Cardiac fibroblast (primary cell): ENCODE data around the gene SETDB2.

Experiments used
- DNase-seq, 2 donors: peaks; one replicate each; pipeline versions ENCODE4 v3.0.0 to v3.0.0-alpha.2; 2010; ENCODE audit warnings: low read depth in 2 of 2
- H3K4me3 ChIP-seq, 2 donors: replicated peaks in 1 of 2; 1 replicate in 1 of 2; 2 replicates in 1 of 2; pipeline ENCODE4 v1.5.1; 2011; ENCODE audit warnings: low read depth in 2 of 2, low read length in 2 of 2, mild to moderate bottlenecking in 2 of 2, moderate library complexity in 1 of 2
- CTCF ChIP-seq: IDR thresholded peaks from one replicate; pipeline ENCODE4 v1.5.1; 2011; ENCODE audit warnings: low read depth, mild to moderate bottlenecking, low read length, inconsistent platforms

SETDB2 gene

GRCh38 chr13:49403996-49404702, 39.9 kb upstream of the SETDB2 start:
- no peak for TF ChIP-seq CTCF
- H3K4me3 ChIP-seq, result no peak overlapping the region
- no peak for DNase-seq

- no peak for TF ChIP-seq CTCF
- no peak for DNase-seq
- H3K4me3 ChIP-seq, result no peak overlapping the region
Measured at GRCh38 chr13:49404703-49405020, 39.4 kb upstream of the SETDB2 start.

- H3K4me3 ChIP-seq, result no peak overlapping the region
Measured at GRCh38 chr13:49407068-49407467, 37.0 kb upstream of the SETDB2 start.

GRCh38 chr13:49407936-49408335, 36.1 kb upstream of the SETDB2 start:
- no peak overlapping the region for H3K4me3 ChIP-seq
- DNase-seq, result no peak
- no peak for TF ChIP-seq CTCF

More at GRCh38 chr13:49407068-49407467, 37.0 kb upstream of the SETDB2 start:
- no peak for DNase-seq
- TF ChIP-seq CTCF, result no peak

- H3K4me3 ChIP-seq, result no peak overlapping the region
- no peak for TF ChIP-seq CTCF
- no peak for DNase-seq
Measured at GRCh38 chr13:49409008-49409407, 35.1 kb upstream of the SETDB2 start.

- no peak for TF ChIP-seq CTCF
- peak in 1 of 2 donors; percentile 2 for DNase-seq
- H3K4me3 ChIP-seq, result no peak overlapping the region
Measured at GRCh38 chr13:49410006-49410405, 34.1 kb upstream of the SETDB2 start.

GRCh38 chr13:49410477-49410876, 33.6 kb upstream of the SETDB2 start:
- DNase-seq, result no peak
- TF ChIP-seq CTCF, result no peak
- H3K4me3 ChIP-seq, result no peak overlapping the region
